ENCODE data around the gene LYSMD3.

Gene LYSMD3

DNA sequence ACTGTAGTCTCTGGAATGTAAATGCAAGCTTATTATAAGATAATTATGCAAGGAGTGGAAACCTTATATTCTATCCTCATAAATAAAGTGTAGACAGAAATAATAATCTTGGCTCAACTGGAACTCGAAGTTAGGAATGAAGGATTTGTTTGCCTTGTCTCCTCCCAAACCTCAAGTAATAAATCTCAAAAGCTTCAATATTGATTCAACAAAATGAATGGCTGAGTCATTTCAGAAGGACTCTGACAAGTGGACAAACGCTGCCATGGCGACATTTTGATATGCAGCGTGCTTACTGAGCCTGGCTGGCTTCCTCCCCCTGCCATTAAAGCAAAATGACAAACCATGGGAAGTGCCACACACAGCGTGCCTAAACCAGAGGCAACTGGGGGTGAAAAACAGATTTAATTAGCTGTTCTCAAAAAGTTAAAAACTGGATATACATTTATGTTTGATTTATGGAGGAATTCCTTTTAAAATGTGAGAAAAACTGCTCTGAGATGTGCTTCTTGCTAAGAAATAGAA, 18.7 kb upstream of the LYSMD3 start:
- no peak for DNase-seq (ENCODE audit: low spot score)
- TF ChIP-seq, protein P1, sequence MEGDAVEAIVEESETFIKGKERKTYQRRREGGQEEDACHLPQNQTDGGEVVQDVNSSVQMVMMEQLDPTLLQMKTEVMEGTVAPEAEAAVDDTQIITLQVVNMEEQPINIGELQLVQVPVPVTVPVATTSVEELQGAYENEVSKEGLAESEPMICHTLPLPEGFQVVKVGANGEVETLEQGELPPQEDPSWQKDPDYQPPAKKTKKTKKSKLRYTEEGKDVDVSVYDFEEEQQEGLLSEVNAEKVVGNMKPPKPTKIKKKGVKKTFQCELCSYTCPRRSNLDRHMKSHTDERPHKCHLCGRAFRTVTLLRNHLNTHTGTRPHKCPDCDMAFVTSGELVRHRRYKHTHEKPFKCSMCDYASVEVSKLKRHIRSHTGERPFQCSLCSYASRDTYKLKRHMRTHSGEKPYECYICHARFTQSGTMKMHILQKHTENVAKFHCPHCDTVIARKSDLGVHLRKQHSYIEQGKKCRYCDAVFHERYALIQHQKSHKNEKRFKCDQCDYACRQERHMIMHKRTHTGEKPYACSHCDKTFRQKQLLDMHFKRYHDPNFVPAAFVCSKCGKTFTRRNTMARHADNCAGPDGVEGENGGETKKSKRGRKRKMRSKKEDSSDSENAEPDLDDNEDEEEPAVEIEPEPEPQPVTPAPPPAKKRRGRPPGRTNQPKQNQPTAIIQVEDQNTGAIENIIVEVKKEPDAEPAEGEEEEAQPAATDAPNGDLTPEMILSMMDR (IDR thresholded peaks at IDR 0.05; ENCODE audit: extremely low read depth, missing control alignments), result no peak

DNA sequence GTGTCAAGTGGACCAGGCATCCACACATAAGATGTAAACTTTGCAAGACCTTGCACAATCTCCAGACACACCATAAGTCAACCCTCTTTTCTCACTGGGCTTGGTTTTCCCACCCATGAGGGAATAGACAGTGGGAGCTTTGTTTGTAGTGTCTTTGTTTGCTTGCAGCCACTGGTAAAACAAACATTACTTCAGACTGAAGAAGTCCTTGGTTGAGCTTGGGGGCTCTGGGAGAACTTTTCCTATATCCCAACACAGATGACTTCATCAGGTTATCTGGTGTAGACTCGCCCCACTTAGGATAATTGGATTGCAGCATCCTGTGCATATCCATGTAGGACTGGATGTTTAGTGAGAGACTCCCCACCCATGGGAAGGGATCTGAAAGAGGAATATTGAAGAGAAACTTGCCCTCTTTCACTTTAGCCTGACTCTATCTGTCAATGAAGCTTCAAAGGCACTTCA, 17.7 kb upstream of the LYSMD3 start:
- TF ChIP-seq, protein P1 (IDR thresholded peaks at IDR 0.05; ENCODE audit: extremely low read depth, missing control alignments), result no peak
- no peak for DNase-seq (ENCODE audit: low spot score)

DNA sequence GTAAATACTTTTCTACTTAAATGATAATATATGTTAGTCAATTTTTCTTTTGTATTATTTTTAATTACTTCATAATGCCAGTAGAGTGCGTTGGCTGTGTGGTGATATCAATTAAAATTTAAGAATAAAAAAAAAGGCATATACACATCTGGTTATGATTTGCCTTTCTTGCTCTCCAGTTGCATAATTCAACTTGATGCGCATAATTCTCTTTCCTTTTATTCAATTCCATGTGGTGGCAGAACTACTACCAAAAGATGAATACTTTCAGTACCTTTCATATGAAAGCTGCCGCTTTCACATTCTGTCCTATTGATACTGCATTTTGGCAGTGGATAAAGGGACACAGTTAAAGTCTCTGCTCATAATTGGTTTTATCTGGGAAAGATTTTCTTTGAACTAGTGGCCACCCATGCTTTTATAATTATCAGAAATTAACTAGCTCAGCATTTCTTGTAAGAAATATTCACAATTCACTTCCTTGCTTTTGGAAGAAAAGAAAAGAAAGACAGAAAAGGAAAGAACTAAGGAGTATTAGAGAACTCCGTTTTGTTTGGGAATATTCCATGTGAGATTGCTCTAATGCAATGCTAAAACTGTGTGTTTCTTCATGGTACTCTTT, 16.9 kb upstream of the LYSMD3 start:
- DNase-seq (ENCODE audit: low spot score), result no peak
- TF ChIP-seq, protein P1 (IDR thresholded peaks at IDR 0.05; ENCODE audit: extremely low read depth, missing control alignments), result no peak

DNA sequence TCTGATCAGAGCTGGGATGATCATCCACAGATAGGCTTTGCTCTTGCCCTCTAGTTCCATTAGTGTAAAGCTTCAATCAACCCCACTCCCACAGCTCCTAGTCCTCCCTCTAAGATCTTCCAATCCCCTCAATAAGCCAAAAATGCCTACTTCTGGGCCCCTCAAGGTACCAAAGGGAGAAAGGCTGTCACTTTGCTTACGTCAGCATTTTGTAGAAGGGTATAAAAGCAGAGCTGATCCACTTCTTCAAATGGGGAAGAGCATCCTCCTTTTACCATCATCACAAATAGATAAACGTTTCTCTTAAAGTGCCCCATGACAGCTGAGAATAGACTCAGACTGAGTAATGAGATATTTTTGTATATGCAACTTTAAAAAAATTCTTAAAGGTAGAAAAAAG, 16.1 kb upstream of the LYSMD3 start:
- DNase-seq (ENCODE audit: low spot score), result no peak
- TF ChIP-seq, protein P1 (IDR thresholded peaks at IDR 0.05; ENCODE audit: extremely low read depth, missing control alignments), result no peak

DNA sequence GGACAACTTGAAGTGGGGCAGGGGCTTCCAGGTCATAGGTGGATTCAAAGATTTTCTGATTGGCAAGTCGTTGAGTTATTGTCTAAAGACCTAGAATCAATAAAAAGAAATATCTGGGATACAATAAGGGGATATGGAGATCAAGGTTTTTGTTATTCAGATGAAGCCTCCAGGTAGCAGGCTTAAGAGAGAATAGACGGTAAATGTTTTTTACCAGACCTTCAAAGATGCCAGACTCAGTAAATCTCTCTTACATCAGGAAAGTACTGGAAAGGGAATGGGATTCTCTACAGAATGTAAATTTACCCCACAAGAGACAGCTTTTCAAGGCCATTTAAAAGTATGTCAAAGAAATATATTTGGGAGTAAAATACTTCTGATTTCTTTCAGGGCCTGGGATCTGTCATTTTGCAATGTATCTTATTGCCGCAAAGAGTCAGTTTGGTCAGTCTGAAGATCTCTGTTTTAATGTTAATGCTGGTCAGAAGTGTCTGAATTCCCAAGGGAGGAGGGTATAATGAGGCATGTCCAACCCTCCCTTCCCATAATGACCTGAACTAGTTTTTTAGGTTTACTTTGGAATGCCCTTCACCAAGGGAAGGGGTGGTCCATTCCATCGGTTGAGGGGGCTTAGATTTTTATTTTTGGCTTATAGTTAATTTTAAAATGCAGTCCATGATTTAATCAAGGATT, 13.6 kb upstream of the LYSMD3 start:
- TF ChIP-seq, protein P1 (IDR thresholded peaks at IDR 0.05; ENCODE audit: extremely low read depth, missing control alignments), result no peak

DNA sequence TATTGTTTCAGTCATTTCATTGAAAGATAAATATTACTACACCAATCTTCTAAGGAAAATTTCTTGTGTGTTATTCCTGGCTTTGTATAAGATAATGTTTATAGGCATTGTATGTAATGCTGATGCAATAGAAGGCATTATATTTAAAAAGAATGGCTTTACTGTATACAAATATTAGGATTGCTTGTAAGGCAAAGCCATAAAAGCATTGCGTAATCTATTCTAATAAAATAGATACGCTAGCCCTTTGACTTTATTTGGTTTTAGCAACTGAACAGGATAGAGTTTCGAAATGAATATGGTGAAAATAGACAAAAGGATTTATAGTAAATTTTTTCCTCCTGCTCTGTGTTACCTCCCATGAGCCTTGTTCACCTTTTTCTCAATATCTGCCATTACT, 5.5 kb upstream of the LYSMD3 start:
- no peak for DNase-seq (ENCODE audit: low spot score)
- TF ChIP-seq, protein P1 (IDR thresholded peaks at IDR 0.05; ENCODE audit: extremely low read depth, missing control alignments), result no peak

More for the DNA sequence above, 13.6 kb upstream of the LYSMD3 start:
- no peak for DNase-seq (ENCODE audit: low spot score)

DNA sequence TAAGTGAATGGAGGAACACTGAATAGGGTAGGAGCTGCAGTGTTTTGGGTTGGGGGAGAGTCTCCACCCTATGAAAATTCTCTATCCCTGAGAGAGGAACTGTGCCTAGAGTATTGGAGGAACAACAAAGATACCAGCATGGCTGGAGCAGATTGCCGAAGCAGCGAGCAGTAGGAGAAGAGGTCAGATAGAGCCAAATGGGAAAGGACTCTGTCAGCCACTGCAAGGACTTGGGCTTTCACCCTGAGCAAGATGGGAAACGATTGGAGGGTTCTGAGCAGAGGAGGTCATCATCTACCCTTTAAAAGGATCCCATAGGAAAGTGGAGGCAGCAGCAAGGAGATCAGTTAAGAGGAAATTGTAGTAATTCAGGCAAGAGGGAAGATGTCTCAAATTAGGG, 4.4 kb upstream of the LYSMD3 start:
- TF ChIP-seq, protein P1 (IDR thresholded peaks at IDR 0.05; ENCODE audit: extremely low read depth, missing control alignments), result no peak
- no peak for DNase-seq (ENCODE audit: low spot score)

Measured in GM20000 (cell line).